Neural progenitor cell (in vitro differentiated cells): ENCODE results near the gene NCKIPSD. TPM values are rescaled to one million over a fixed set of nuclear protein-coding genes. Genes with fewer than 3 reads are reported as not detected.

ENCODE experiments used
- DNase-seq: peaks from one replicate; pipeline ENCODE4 v3.0.0-alpha.2; 2016; ENCODE audit warnings: low spot score
- H2AFZ ChIP-seq: fragments of 200-600 bp; sonication (generic); replicated peaks from 2 replicates; pipeline ENCODE4 v1.6.1; 2016; ENCODE audit warnings: antibody characterized with exemption
- H3F3A ChIP-seq: fragments of 200-600 bp; sonication (generic); 2 replicates; pipeline ENCODE4 v1.6.1; 2016; ENCODE audit warnings: antibody characterized with exemption, low read depth
- H3K27ac ChIP-seq: fragments of 200-600 bp; sonication (generic); 2 replicates; pipeline ENCODE4 v1.5.1; 2016; ENCODE audit warnings: mild to moderate bottlenecking
- H3K27me3 ChIP-seq: fragments of 200-600 bp; sonication (generic); 2 replicates; pipeline ENCODE4 v1.6.1; 2016; ENCODE audit warnings: mild to moderate bottlenecking, moderate library complexity
- H3K36me3 ChIP-seq: fragments of 200-600 bp; sonication (generic); 2 replicates; pipeline ENCODE4 v1.5.1; 2016
- H3K4me1 ChIP-seq: fragments of 200-600 bp; sonication (generic); 2 replicates; pipeline ENCODE4 v1.6.1; 2016; ENCODE audit warnings: mixed run types
- H3K4me2 ChIP-seq: fragments of 200-600 bp; sonication (generic); 2 replicates; pipeline ENCODE4 v1.6.1; 2016
- H3K4me3 ChIP-seq: fragments of 200-600 bp; sonication (generic); 2 replicates; pipeline ENCODE4 v1.5.1; 2016
- H3K79me2 ChIP-seq: fragments of 200-600 bp; sonication (generic); 2 replicates; pipeline ENCODE4 v1.6.1; 2016; ENCODE audit warnings: low read depth
- H3K9ac ChIP-seq: fragments of 200-600 bp; sonication (generic); 2 replicates; pipeline ENCODE4 v1.6.1; 2016
- H3K9me3 ChIP-seq: fragments of 200-600 bp; sonication (generic); 2 replicates; pipeline ENCODE4 v1.5.1; 2016; ENCODE audit warnings: low read depth
- H4K20me1 ChIP-seq: fragments of 200-600 bp; sonication (generic); 2 replicates; pipeline ENCODE4 v1.6.1; 2016; ENCODE audit warnings: low read depth
- H3K27ac Mint-ChIP-seq: 3 replicates; pipeline ENCODE4 v1.8.0; 2021; ENCODE audit warnings: mixed read lengths
- H3K27me3 Mint-ChIP-seq: 2 replicates; pipeline ENCODE4 v1.8.0; 2022; ENCODE audit warnings: low read depth, mild to moderate bottlenecking, inconsistent platforms, moderate library complexity, mixed read lengths; ENCODE audit not compliant: insufficient read depth
- H3K36me3 Mint-ChIP-seq: 3 replicates; pipeline ENCODE4 v1.8.0; 2021; ENCODE audit warnings: mixed read lengths
- H3K4me1 Mint-ChIP-seq: 3 replicates; pipeline ENCODE4 v1.8.0; 2021; ENCODE audit warnings: mixed read lengths
- H3K4me3 Mint-ChIP-seq: 3 replicates; pipeline ENCODE4 v1.8.0; 2021; ENCODE audit warnings: mild to moderate bottlenecking, moderate library complexity, mixed read lengths
- H3K9me3 Mint-ChIP-seq: 3 replicates; pipeline ENCODE4 v1.8.0; 2020; ENCODE audit warnings: mixed read lengths
- CTCF ChIP-seq: fragments of 200-600 bp; sonication (generic); IDR thresholded peaks from 2 replicates; pipeline ENCODE4 v1.5.1; 2017; ENCODE audit warnings: antibody characterized with exemption, mild to moderate bottlenecking
- EZH2 ChIP-seq: fragments of 200-600 bp; sonication (generic); IDR thresholded peaks from 2 replicates; pipeline ENCODE4 v1.6.1; 2017; ENCODE audit warnings: antibody characterized with exemption, mild to moderate bottlenecking, moderate library complexity
- EZH2phosphoT487 ChIP-seq: fragments of 200-600 bp; sonication (generic); IDR thresholded peaks from 2 replicates; pipeline ENCODE4 v1.6.1; 2017; ENCODE audit warnings: antibody characterized with exemption
- total RNA-seq: library from RNA; depleted of rRNA; stranded (reverse); fragments of >200 nt; gene quantifications from 2 replicates; pipeline ENCODE4 v1.2.3, GENCODE V29; 2015; ENCODE audit warnings: low replicate concordance

Gene NCKIPSD
- total RNA-seq, 1 donor from 2014 or later = 32.8 TPM

- H3K9me3 Mint-ChIP-seq = no peaks in the 10 kb centered on the region
- Histone ChIP-seq H3F3A (peaks cover 79% of the 10 kb centered on the region), H3K4me1 (peaks cover 23% of the 10 kb centered on the region), H3K4me2 (no peak overlapping the region), H3K36me3 (peaks cover 20% of the 10 kb centered on the region), H3K79me2 (peaks cover 77% of the 10 kb centered on the region), H2AFZ (no peak overlapping the region), H4K20me1 (peaks cover 100% of the 10 kb centered on the region), H3K9me3 (no peaks in the 10 kb centered on the region), H3K4me3 (no peak overlapping the region), H3K27me3 (no peaks in the 10 kb centered on the region), H3K27ac (peak overlapping the region; percentile 11), H3K9ac (no peak overlapping the region)
- TF ChIP-seq CTCF (no peak), EZH2phosphoT487 (no peak), EZH2 (no peak)
- no peak overlapping the region for H3K4me3 Mint-ChIP-seq
- no peak for DNase-seq
- peaks cover 39% of the 10 kb centered on the region for H3K36me3 Mint-ChIP-seq
- no peak overlapping the region for H3K27ac Mint-ChIP-seq
- H3K27me3 Mint-ChIP-seq = peaks cover 2% of the 10 kb centered on the region
- peaks cover 17% of the 10 kb centered on the region for H3K4me1 Mint-ChIP-seq
These were observed 8.1 kb upstream of the NCKIPSD start for GRCh38 chr3:48693826-48694225.

GRCh38 chr3:48692551-48692950 lies 6.8 kb upstream of the NCKIPSD start:
- peaks cover 39% of the 10 kb centered on the region for H3K36me3 Mint-ChIP-seq

GRCh38 chr3:48690846-48691458 lies 5.2 kb upstream of the NCKIPSD start:
- TF ChIP-seq EZH2phosphoT487 (no peak), EZH2 (no peak), CTCF (no peak)
- Histone ChIP-seq H4K20me1 (peaks cover 99% of the 10 kb centered on the region), H3K4me2 (no peak overlapping the region), H2AFZ (no peak overlapping the region), H3K4me3 (no peak overlapping the region), H3K9ac (no peak overlapping the region), H3K27me3 (no peaks in the 10 kb centered on the region), H3K79me2 (peaks cover 48% of the 10 kb centered on the region), H3K9me3 (no peaks in the 10 kb centered on the region), H3K36me3 (peaks cover 20% of the 10 kb centered on the region), H3K4me1 (peaks cover 17% of the 10 kb centered on the region), H3F3A (peaks cover 88% of the 10 kb centered on the region), H3K27ac (no peak overlapping the region)
- Mint-ChIP-seq H3K27ac (no peak overlapping the region), H3K9me3 (no peaks in the 10 kb centered on the region), H3K36me3 (peaks cover 35% of the 10 kb centered on the region), H3K4me3 (no peak overlapping the region), H3K27me3 (peaks cover 5% of the 10 kb centered on the region), H3K4me1 (peaks cover 15% of the 10 kb centered on the region)
- DNase-seq = no peak

More at GRCh38 chr3:48692551-48692950, 6.8 kb upstream of the NCKIPSD start:
- Mint-ChIP-seq H3K9me3 (no peaks in the 10 kb centered on the region), H3K27me3 (peaks cover 2% of the 10 kb centered on the region), H3K4me3 (no peak overlapping the region), H3K4me1 (peaks cover 17% of the 10 kb centered on the region), H3K27ac (no peak overlapping the region)
- no peak overlapping the region for H2AFZ ChIP-seq
- no peak for DNase-seq
- H3K9me3 ChIP-seq = no peaks in the 10 kb centered on the region
- H3K4me1 ChIP-seq = peaks cover 23% of the 10 kb centered on the region
- TF ChIP-seq CTCF (no peak), EZH2 (no peak), EZH2phosphoT487 (no peak)
- peaks cover 64% of the 10 kb centered on the region for H3K79me2 ChIP-seq
- no peaks in the 10 kb centered on the region for H3K27me3 ChIP-seq
- H3K9ac ChIP-seq = no peak overlapping the region
- H3F3A ChIP-seq = peaks cover 81% of the 10 kb centered on the region
- H3K4me3 ChIP-seq = no peak overlapping the region
- no peak overlapping the region for H3K4me2 ChIP-seq
- H4K20me1 ChIP-seq = peaks cover 100% of the 10 kb centered on the region
- peak overlapping the region; percentile 11 for H3K27ac ChIP-seq
- peaks cover 20% of the 10 kb centered on the region for H3K36me3 ChIP-seq
